ENCODE results near the gene LRRC8D.

Gene LRRC8D

DNA sequence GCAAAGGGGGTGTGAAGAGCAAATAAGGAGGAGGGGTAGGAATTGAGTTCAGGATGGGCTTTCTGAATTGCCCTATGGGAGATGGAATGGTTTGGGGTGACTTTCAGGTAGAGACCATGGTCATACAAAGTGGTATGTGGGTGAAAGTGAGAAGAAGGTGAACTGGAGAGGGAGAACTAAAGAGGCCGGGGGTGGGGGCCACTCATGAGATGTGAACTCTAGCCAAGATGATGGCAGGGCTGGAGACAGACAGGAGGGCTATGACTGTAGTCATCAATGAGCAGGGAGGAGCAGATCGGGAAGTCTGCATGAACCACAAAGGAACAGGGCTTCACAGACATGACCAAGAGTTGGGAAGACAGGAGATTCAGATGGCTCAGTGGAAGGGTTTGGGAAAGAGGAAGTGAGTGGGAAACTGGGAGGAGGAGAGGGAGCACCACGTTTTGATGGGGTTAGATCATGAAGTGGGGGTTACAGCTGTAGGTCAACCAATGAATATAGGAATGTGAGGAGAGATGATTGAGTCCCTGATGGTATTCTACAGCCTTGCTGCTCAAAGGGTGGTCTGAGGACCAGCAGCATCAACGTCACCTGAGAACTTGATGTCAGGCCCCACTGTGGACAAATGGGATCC, 20.7 kb upstream of the LRRC8D start:
- Histone ChIP-seq H3K4me2 (ENCODE audit: low read depth, low read length, poor library complexity, severe bottlenecking) (no peak overlapping the region), H3K79me2 (ENCODE audit: insufficient read depth, low read length) (no peaks in the 10 kb centered on the region)

DNA sequence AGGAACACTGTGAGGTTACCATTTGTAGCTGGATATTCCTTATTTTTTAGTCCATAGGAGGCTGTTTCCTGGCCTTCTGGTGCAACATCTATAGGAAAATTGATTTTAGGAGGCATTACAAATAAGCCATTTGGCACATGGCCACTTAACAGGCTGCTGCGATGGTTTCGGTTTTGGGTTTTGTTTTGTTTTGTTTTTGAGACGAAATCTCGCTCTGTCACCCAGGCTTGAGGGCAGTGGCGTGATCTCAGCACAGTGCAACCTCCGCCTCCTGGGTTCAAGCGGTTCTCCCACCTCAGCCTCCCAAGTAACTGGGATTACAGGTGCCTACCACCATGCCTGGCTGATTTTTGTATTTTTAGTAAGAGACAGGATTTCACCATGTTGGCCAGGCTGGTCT, 20.1 kb upstream of the LRRC8D start:
- Histone ChIP-seq H3K36me3 (ENCODE audit: insufficient read depth, low read length) (no peaks in the 10 kb centered on the region), H3K4me3 (ENCODE audit: low read length, poor library complexity, severe bottlenecking) (no peak overlapping the region), H3K79me2 (ENCODE audit: insufficient read depth, low read length) (no peaks in the 10 kb centered on the region), H3K9ac (ENCODE audit: low read depth, low read length, poor library complexity, severe bottlenecking) (no peak overlapping the region), H4K20me1 (ENCODE audit: insufficient read depth, low read length, poor library complexity, severe bottlenecking) (no peaks in the 10 kb centered on the region), H3K4me2 (ENCODE audit: low read depth, low read length, poor library complexity, severe bottlenecking) (no peak overlapping the region), H3K9me3 (ENCODE audit: insufficient read depth, low read depth, low read length) (no peaks in the 10 kb centered on the region), H2AFZ (ENCODE audit: low read length) (no peak overlapping the region), H3F3A (ENCODE audit: low read depth) (no peaks in the 10 kb centered on the region), H3K9me2 (replicated peaks; ENCODE audit: low read depth, low read length) (no peaks in the 10 kb centered on the region), H3K27me3 (ENCODE audit: insufficient read depth, low read length, poor library complexity, severe bottlenecking) (no peaks in the 10 kb centered on the region), H3K4me1 (ENCODE audit: insufficient read depth, low read length, poor library complexity, severe bottlenecking) (peaks cover 12% of the 10 kb centered on the region)
- TF ChIP-seq EZH2phosphoT487 (IDR thresholded peaks at IDR 0.05; ENCODE audit: borderline replicate concordance), result no peak
- TF ChIP-seq, protein P1, sequence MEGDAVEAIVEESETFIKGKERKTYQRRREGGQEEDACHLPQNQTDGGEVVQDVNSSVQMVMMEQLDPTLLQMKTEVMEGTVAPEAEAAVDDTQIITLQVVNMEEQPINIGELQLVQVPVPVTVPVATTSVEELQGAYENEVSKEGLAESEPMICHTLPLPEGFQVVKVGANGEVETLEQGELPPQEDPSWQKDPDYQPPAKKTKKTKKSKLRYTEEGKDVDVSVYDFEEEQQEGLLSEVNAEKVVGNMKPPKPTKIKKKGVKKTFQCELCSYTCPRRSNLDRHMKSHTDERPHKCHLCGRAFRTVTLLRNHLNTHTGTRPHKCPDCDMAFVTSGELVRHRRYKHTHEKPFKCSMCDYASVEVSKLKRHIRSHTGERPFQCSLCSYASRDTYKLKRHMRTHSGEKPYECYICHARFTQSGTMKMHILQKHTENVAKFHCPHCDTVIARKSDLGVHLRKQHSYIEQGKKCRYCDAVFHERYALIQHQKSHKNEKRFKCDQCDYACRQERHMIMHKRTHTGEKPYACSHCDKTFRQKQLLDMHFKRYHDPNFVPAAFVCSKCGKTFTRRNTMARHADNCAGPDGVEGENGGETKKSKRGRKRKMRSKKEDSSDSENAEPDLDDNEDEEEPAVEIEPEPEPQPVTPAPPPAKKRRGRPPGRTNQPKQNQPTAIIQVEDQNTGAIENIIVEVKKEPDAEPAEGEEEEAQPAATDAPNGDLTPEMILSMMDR (conservative IDR thresholded peaks at IDR 0.05; ENCODE audit: low read length), result no peak

More for the DNA sequence above, 20.7 kb upstream of the LRRC8D start:
- Histone ChIP-seq H3K9ac (ENCODE audit: low read depth, low read length, poor library complexity, severe bottlenecking) (no peak overlapping the region), H3K4me1 (ENCODE audit: insufficient read depth, low read length, poor library complexity, severe bottlenecking) (peaks cover 12% of the 10 kb centered on the region), H3K4me3 (ENCODE audit: low read length, poor library complexity, severe bottlenecking) (no peak overlapping the region), H3F3A (ENCODE audit: low read depth) (no peaks in the 10 kb centered on the region), H3K36me3 (ENCODE audit: insufficient read depth, low read length) (no peaks in the 10 kb centered on the region), H3K9me2 (replicated peaks; ENCODE audit: low read depth, low read length) (no peaks in the 10 kb centered on the region), H3K27me3 (ENCODE audit: insufficient read depth, low read length, poor library complexity, severe bottlenecking) (no peaks in the 10 kb centered on the region), H3K9me3 (ENCODE audit: insufficient read depth, low read depth, low read length) (no peaks in the 10 kb centered on the region), H2AFZ (ENCODE audit: low read length) (no peak overlapping the region), H4K20me1 (ENCODE audit: insufficient read depth, low read length, poor library complexity, severe bottlenecking) (no peaks in the 10 kb centered on the region)
- TF ChIP-seq, protein P1 (conservative IDR thresholded peaks at IDR 0.05; ENCODE audit: low read length), result no peak
- no peak for TF ChIP-seq EZH2phosphoT487 (IDR thresholded peaks at IDR 0.05; ENCODE audit: borderline replicate concordance)

DNA sequence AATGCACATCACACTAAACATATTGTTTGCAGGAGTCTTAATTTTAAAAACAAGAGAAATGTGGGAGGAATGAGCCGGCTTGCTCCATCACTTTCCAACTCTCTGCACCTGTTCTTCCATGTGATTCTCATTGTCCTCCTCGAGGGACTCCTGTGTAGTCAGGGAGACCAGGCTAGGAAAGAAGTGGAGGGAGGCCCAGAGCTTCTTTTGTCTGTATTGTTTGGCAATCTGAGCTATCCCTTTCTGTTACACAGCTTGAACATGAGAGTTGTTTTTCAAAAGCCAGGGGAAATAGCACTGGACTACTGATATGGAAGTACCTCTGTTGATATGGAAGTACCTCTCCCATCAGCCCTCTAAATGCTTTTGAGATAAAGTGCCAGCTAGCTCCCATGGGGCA, 18.8 kb upstream of the LRRC8D start:
- peaks cover 12% of the 10 kb centered on the region for H3K4me1 ChIP-seq (ENCODE audit: insufficient read depth, low read length, poor library complexity, severe bottlenecking)
- H3K9me2 ChIP-seq (replicated peaks; ENCODE audit: low read depth, low read length), result no peaks in the 10 kb centered on the region

More for the DNA sequence above, 18.8 kb upstream of the LRRC8D start:
- Histone ChIP-seq H3K27me3 (ENCODE audit: insufficient read depth, low read length, poor library complexity, severe bottlenecking) (no peaks in the 10 kb centered on the region), H4K20me1 (ENCODE audit: insufficient read depth, low read length, poor library complexity, severe bottlenecking) (no peaks in the 10 kb centered on the region), H3K4me2 (ENCODE audit: low read depth, low read length, poor library complexity, severe bottlenecking) (no peak overlapping the region), H2AFZ (ENCODE audit: low read length) (no peak overlapping the region), H3F3A (ENCODE audit: low read depth) (no peaks in the 10 kb centered on the region), H3K36me3 (ENCODE audit: insufficient read depth, low read length) (no peaks in the 10 kb centered on the region), H3K9ac (ENCODE audit: low read depth, low read length, poor library complexity, severe bottlenecking) (no peak overlapping the region), H3K9me3 (ENCODE audit: insufficient read depth, low read depth, low read length) (no peaks in the 10 kb centered on the region), H3K79me2 (ENCODE audit: insufficient read depth, low read length) (no peaks in the 10 kb centered on the region), H3K4me3 (ENCODE audit: low read length, poor library complexity, severe bottlenecking) (no peak overlapping the region)
- no peak for TF ChIP-seq EZH2phosphoT487 (IDR thresholded peaks at IDR 0.05; ENCODE audit: borderline replicate concordance)
- TF ChIP-seq, protein P1 (conservative IDR thresholded peaks at IDR 0.05; ENCODE audit: low read length), result no peak
